SK-N-SH (cell line): Measurements from ENCODE around the gene CSNK1A1L. TPM values are rescaled to one million over a fixed set of nuclear protein-coding genes. Genes with fewer than 3 reads are reported as not detected.

Source experiments
- CTCF ChIA-PET: fragments of 300-600, 350-600 bp; formaldehyde crosslinking; extraction: SDS; loops from one replicate; lab custom pipeline; 2021; lab: Yijun Ruan, JAX
- POLR2A ChIA-PET: fragments of 350-600 bp; sonication (Branson Sonifier 250); formaldehyde crosslinking; extraction: SDS; loops from one replicate; lab custom pipeline; 2020; ENCODE audit warnings: antibody characterized with exemption, inconsistent platforms; lab: Yijun Ruan, JAX
- DNase-seq: peaks from one replicate; pipeline ENCODE4 v3.0.0; 2012
- H2AFZ ChIP-seq: fragments of 200-600 bp; sonication (generic); 2 replicates; pipeline ENCODE4 v1.8.1; 2016; ENCODE audit warnings: antibody characterized with exemption, mild to moderate bottlenecking, low read depth
- H3F3A ChIP-seq: fragments of 200-600 bp; sonication (generic); replicated peaks from 2 replicates; pipeline ENCODE3; 2016; ENCODE audit warnings: antibody characterized with exemption, mild to moderate bottlenecking; ENCODE audit not compliant: insufficient read depth
- H3K27ac ChIP-seq, 2 experiments: fragments of 200-500 bp in 1 of 2; fragments of 200-600 bp in 1 of 2; sonication (Bioruptor generic) in 1 of 2; sonication (generic), shearing (Covaris generic) in 1 of 2; 2 replicates each; pipeline versions ENCODE4 v1.5.1 to v1.6.1; 2014 to 2016; ENCODE audit warnings: low read depth in 2 of 2, inconsistent platforms in 1 of 2, low read length in 1 of 2, mild to moderate bottlenecking in 1 of 2, mixed read lengths in 1 of 2
- H3K27me3 ChIP-seq: fragments of 200-600 bp; sonication (generic), shearing (Covaris generic); 2 replicates; pipeline ENCODE4 v1.6.1; 2016; ENCODE audit warnings: mixed run types; ENCODE audit not compliant: insufficient read depth
- H3K36me3 ChIP-seq, 2 experiments: fragments of 200-500 bp in 1 of 2; fragments of 200-600 bp in 1 of 2; sonication (Bioruptor generic) in 1 of 2; sonication (generic) in 1 of 2; replicated peaks in 1 of 2; 2 replicates each; pipeline versions ENCODE3 to v1.5.1; 2014 to 2016; ENCODE audit warnings: low read length in 1 of 2, mild to moderate bottlenecking in 1 of 2; ENCODE audit not compliant: insufficient read depth in 2 of 2, control insufficient read depth in 1 of 2
- H3K4me1 ChIP-seq, 2 experiments: fragments of 200-500 bp in 1 of 2; fragments of 200-600 bp in 1 of 2; sonication (Bioruptor generic) in 1 of 2; sonication (generic), shearing (Covaris generic) in 1 of 2; 2 replicates each; pipeline versions ENCODE4 v1.5.1 to v1.6.1; 2014 to 2016; ENCODE audit warnings: low read depth in 1 of 2, low read length in 1 of 2, mixed run types in 1 of 2; ENCODE audit not compliant: insufficient read depth in 2 of 2, control insufficient read depth in 1 of 2
- H3K4me2 ChIP-seq: fragments of 200-600 bp; sonication (generic), shearing (Covaris generic); 2 replicates; pipeline ENCODE4 v1.6.1; 2017; ENCODE audit warnings: mixed run types
- H3K4me3 ChIP-seq, 2 experiments: fragments of 200-500 bp in 1 of 2; fragments of 200-600 bp in 1 of 2; sonication (Bioruptor generic) in 1 of 2; sonication (generic), shearing (Covaris generic) in 1 of 2; 2 replicates each; pipeline versions ENCODE4 v1.5.1 to v1.8.1; 2014 to 2016; ENCODE audit warnings: low read depth in 2 of 2, inconsistent platforms in 1 of 2, low read length in 1 of 2, mild to moderate bottlenecking in 1 of 2, mixed read lengths in 1 of 2, moderate library complexity in 1 of 2
- H3K79me2 ChIP-seq: fragments of 200-600 bp; sonication (generic); 2 replicates; pipeline ENCODE4 v1.8.1; 2017; ENCODE audit warnings: mild to moderate bottlenecking; ENCODE audit not compliant: insufficient read depth
- H3K9ac ChIP-seq: fragments of 200-600 bp; sonication (generic); 2 replicates; pipeline ENCODE4 v1.6.1; 2017; ENCODE audit warnings: mixed run types
- H3K9me2 ChIP-seq: fragments of 200-600 bp; sonication (generic); 2 replicates; pipeline ENCODE4 v1.6.1; 2017; ENCODE audit warnings: mixed run types
- H3K9me3 ChIP-seq: fragments of 200-600 bp; sonication (generic); 2 replicates; pipeline ENCODE4 v1.6.1; 2017; ENCODE audit warnings: mixed run types, mild to moderate bottlenecking, moderate library complexity
- H4K20me1 ChIP-seq: fragments of 200-600 bp; sonication (generic); 2 replicates; pipeline ENCODE4 v1.6.1; 2017; ENCODE audit warnings: mild to moderate bottlenecking, mixed run types; ENCODE audit not compliant: insufficient read depth
- CHD2 ChIP-seq: fragments of 150-350 bp; IDR thresholded peaks from 2 replicates; pipeline ENCODE4 v1.6.1; 2018; ENCODE audit warnings: low read length; ENCODE audit not compliant: partially characterized antibody
- ELF1 ChIP-seq: IDR thresholded peaks from 2 replicates; pipeline ENCODE4 v1.4.0; 2012
- EZH2phosphoT487 ChIP-seq: fragments of 200-600 bp; sonication (generic); IDR thresholded peaks from 2 replicates; pipeline ENCODE4 v1.6.1; 2017; ENCODE audit warnings: low read depth, mixed run types, mild to moderate bottlenecking, antibody characterized with exemption, moderate library complexity, borderline replicate concordance
- FOSL2 ChIP-seq: IDR thresholded peaks from 2 replicates; pipeline ENCODE4 v1.4.0; 2012; ENCODE audit warnings: low read depth, mild to moderate bottlenecking, moderate library complexity, borderline replicate concordance
- FOXJ3 ChIP-seq: sonication (generic); formaldehyde crosslinking; IDR thresholded peaks from 2 replicates; pipeline ENCODE4 v1.5.1; 2020; ENCODE audit warnings: mild to moderate bottlenecking, missing genetic modification reagents
- GATA2 ChIP-seq: sonication (generic); formaldehyde crosslinking; IDR thresholded peaks from 2 replicates; pipeline ENCODE4 v1.5.0; 2020; ENCODE audit warnings: mild to moderate bottlenecking, missing genetic modification reagents
- MEF2A ChIP-seq: IDR thresholded peaks from 2 replicates; pipeline ENCODE4 v1.4.0; 2012; ENCODE audit warnings: low read depth, borderline replicate concordance
- NFIC ChIP-seq: IDR thresholded peaks from 2 replicates; pipeline ENCODE4 v1.4.0; 2012; ENCODE audit warnings: borderline replicate concordance
- PBX3 ChIP-seq: IDR thresholded peaks from 2 replicates; pipeline ENCODE4; 2012
- POLR2AphosphoS5 ChIP-seq: IDR thresholded peaks from 2 replicates; pipeline ENCODE4 v1.6.1; 2012; ENCODE audit warnings: low read depth, low read length
- RAD21 ChIP-seq: IDR thresholded peaks from 2 replicates; pipeline ENCODE4 v1.6.1; 2012; ENCODE audit warnings: mild to moderate bottlenecking, low read length
- RCOR1 ChIP-seq: fragments of 150-350 bp; IDR thresholded peaks from 2 replicates; pipeline ENCODE4 v1.6.1; 2017; ENCODE audit warnings: antibody characterized with exemption, low read length
- RXRA ChIP-seq: IDR thresholded peaks from 2 replicates; pipeline ENCODE4 v1.4.0; 2012; ENCODE audit warnings: low read depth, mild to moderate bottlenecking, borderline replicate concordance
- SMC3 ChIP-seq: IDR thresholded peaks from 2 replicates; pipeline ENCODE4 v1.6.1; 2012; ENCODE audit warnings: low read depth, low read length, improper control_type of control experiment
- TAF1 ChIP-seq: IDR thresholded peaks from 2 replicates; pipeline ENCODE4 v1.6.1; 2012; ENCODE audit warnings: low read depth, mild to moderate bottlenecking, low read length, moderate library complexity, borderline replicate concordance
- TEAD4 ChIP-seq: IDR thresholded peaks from 2 replicates; pipeline ENCODE4 v1.4.0; 2012; ENCODE audit warnings: mild to moderate bottlenecking, borderline replicate concordance; ENCODE audit not compliant: insufficient read depth
- USF1 ChIP-seq: IDR thresholded peaks from 2 replicates; pipeline ENCODE4 v1.4.0; 2012; ENCODE audit warnings: low read depth, borderline replicate concordance
- WGBS: methylation state at CpG from one replicate; pipeline ENCODE4 v1.1.6; 2017; ENCODE audit warnings: low lambda C conversion rate; 5-methylcytosine and 5-hydroxymethylcytosine counted together
- polyA plus RNA-seq, 3 experiments: library from polyadenylated mRNA; depleted of rRNA; stranded (reverse); fragments of >200 nt; gene quantifications; 2 replicates each; pipeline ENCODE4 v1.2.3, GENCODE V29; 2012
- TF ChIP-seq, protein P1 (sequence below): IDR thresholded peaks from 2 replicates; pipeline ENCODE4 v1.4.0; 2012; ENCODE audit warnings: low read depth, borderline replicate concordance

The CSNK1A1L gene
- polyA plus RNA-seq, 1 of the 3 experiments (the other 2 are of a cell fraction): not detected

DNA sequence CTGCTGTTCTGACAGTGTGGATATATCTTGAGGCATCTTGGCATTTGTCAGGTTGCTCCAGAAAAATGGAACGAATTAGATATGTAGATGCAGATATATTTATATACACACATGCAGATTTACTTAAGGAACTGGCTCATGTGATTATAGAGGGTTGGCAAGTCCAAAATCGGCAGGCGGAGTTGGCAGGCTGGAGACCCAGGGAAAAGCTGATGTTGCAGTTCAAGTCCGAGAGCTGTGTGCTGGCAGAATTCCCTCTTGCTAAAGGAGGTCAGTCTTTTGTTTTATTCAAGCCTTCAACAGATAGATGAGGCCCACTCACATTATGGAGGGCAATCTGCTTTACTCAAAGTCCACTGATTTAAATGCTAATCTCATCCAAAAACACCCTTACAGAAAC is 24.4 kb upstream of the CSNK1A1L start:
- Histone ChIP-seq H3K9me3 (no peaks in the 10 kb centered on the region), H4K20me1 (no peaks in the 10 kb centered on the region), H3K27ac (no peak overlapping the region), H2AFZ (no peak overlapping the region), H3K4me1 (peaks cover 0 to 29% of the 10 kb centered on the region in 2 experiments; a peak in 3 of 4 replicates), H3F3A (peaks cover 48% of the 10 kb centered on the region), H3K79me2 (no peaks in the 10 kb centered on the region), H3K27me3 (no peaks in the 10 kb centered on the region), H3K9me2 (no peaks in the 10 kb centered on the region), H3K4me3 (no peak overlapping the region), H3K36me3 (no peaks in the 10 kb centered on the region), H3K9ac (no peak overlapping the region), H3K4me2 (no peak overlapping the region)
- TF ChIP-seq POLR2AphosphoS5 (no peak), NFIC (no peak), PBX3 (no peak), FOSL2 (no peak), TEAD4 (no peak), SMC3 (no peak), GATA2 (CRISPR knock-in tag) (no peak), TAF1 (no peak), RCOR1 (no peak), EZH2phosphoT487 (no peak), CHD2 (no peak), FOXJ3 (CRISPR knock-in tag) (no peak), ELF1 (no peak), USF1 (no peak), RAD21 (no peak), MEF2A (no peak), RXRA (no peak)
- TF ChIP-seq, protein P1, sequence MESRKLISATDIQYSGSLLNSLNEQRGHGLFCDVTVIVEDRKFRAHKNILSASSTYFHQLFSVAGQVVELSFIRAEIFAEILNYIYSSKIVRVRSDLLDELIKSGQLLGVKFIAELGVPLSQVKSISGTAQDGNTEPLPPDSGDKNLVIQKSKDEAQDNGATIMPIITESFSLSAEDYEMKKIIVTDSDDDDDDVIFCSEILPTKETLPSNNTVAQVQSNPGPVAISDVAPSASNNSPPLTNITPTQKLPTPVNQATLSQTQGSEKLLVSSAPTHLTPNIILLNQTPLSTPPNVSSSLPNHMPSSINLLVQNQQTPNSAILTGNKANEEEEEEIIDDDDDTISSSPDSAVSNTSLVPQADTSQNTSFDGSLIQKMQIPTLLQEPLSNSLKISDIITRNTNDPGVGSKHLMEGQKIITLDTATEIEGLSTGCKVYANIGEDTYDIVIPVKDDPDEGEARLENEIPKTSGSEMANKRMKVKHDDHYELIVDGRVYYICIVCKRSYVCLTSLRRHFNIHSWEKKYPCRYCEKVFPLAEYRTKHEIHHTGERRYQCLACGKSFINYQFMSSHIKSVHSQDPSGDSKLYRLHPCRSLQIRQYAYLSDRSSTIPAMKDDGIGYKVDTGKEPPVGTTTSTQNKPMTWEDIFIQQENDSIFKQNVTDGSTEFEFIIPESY: no peak
- CTCF ChIA-PET: no interaction called here
- no peak for DNase-seq
- POLR2A ChIA-PET: no interaction called here
- WGBS: 59% methylated on average over 4 of the region's 4 CpGs
